Hepatocyte (in vitro differentiated cells): ENCODE data around the gene LOXHD1. TPM values are rescaled to one million over a fixed set of nuclear protein-coding genes. Genes with fewer than 3 reads are reported as not detected.

ENCODE experiments used
- DNase-seq: peaks from one replicate; pipeline ENCODE4 v3.0.0-alpha.2; 2016; ENCODE audit warnings: low spot score
- H2AFZ ChIP-seq: fragments of 200-600 bp; sonication (generic); 2 replicates; pipeline ENCODE4 v1.6.0; 2016; ENCODE audit warnings: antibody characterized with exemption, mild to moderate bottlenecking
- H3K27ac ChIP-seq: fragments of 200-600 bp; sonication (generic); 2 replicates; pipeline ENCODE4 v1.5.1; 2016; ENCODE audit warnings: mild to moderate bottlenecking
- H3K27me3 ChIP-seq: fragments of 200-600 bp; sonication (generic); 2 replicates; pipeline ENCODE4 v1.6.1; 2016
- H3K36me3 ChIP-seq: fragments of 200-600 bp; sonication (generic); replicated peaks from 2 replicates; pipeline ENCODE4 v1.5.1; 2016; ENCODE audit warnings: low read depth; ENCODE audit not compliant: insufficient read depth
- H3K4me1 ChIP-seq: fragments of 200-600 bp; sonication (generic); 2 replicates; pipeline ENCODE4 v1.5.1; 2016; ENCODE audit warnings: mild to moderate bottlenecking, moderate library complexity; ENCODE audit not compliant: insufficient read depth
- H3K4me2 ChIP-seq: fragments of 200-600 bp; sonication (generic); 2 replicates; pipeline ENCODE4 v1.6.0; 2016
- H3K4me3 ChIP-seq: fragments of 200-600 bp; sonication (generic); 2 replicates; pipeline ENCODE4 v1.5.1; 2016; ENCODE audit warnings: mild to moderate bottlenecking
- H3K79me2 ChIP-seq: fragments of 200-600 bp; sonication (generic); 2 replicates; pipeline ENCODE4 v1.6.0; 2017; ENCODE audit warnings: mild to moderate bottlenecking
- H3K9me2 ChIP-seq: fragments of 200-600 bp; sonication (generic); replicated peaks from 2 replicates; pipeline ENCODE4 v1.6.0; 2017; ENCODE audit warnings: mild to moderate bottlenecking; ENCODE audit not compliant: insufficient read depth
- H3K9me3 ChIP-seq: fragments of 200-600 bp; sonication (generic); 2 replicates; pipeline ENCODE4 v1.5.1; 2016; ENCODE audit warnings: low read depth, mild to moderate bottlenecking
- H4K20me1 ChIP-seq: fragments of 200-600 bp; sonication (generic); 2 replicates; pipeline ENCODE4 v1.6.0; 2016; ENCODE audit warnings: mild to moderate bottlenecking; ENCODE audit not compliant: insufficient read depth, poor library complexity, severe bottlenecking
- CTCF ChIP-seq: fragments of 200-600 bp; sonication (generic); IDR thresholded peaks from 2 replicates; pipeline ENCODE4 v1.5.1; 2016; ENCODE audit warnings: antibody characterized with exemption, mild to moderate bottlenecking; ENCODE audit not compliant: poor library complexity
- EZH2 ChIP-seq: fragments of 200-600 bp; sonication (generic); IDR thresholded peaks from 2 replicates; pipeline ENCODE4 v1.6.1; 2016; ENCODE audit warnings: antibody characterized with exemption, mild to moderate bottlenecking, borderline replicate concordance
- EZH2phosphoT487 ChIP-seq: fragments of 200-600 bp; sonication (generic); IDR thresholded peaks from one replicate; pipeline ENCODE4 v1.6.1; 2018; ENCODE audit warnings: antibody characterized with exemption, mild to moderate bottlenecking, low read depth, moderate library complexity; ENCODE audit not compliant: unreplicated experiment, severe bottlenecking
- WGBS: methylation state at CpG from one replicate; pipeline ENCODE4 v1.1.6; 2016; ENCODE audit warnings: low lambda C conversion rate; ENCODE audit errors: missing lambda C conversion rate; 5-methylcytosine and 5-hydroxymethylcytosine counted together
- polyA plus RNA-seq: library from polyadenylated mRNA; unstranded; fragments of >200 nt; fragmentation: Nextera tagmentation; extraction: Ambion mirVana; gene quantifications from 2 replicates; pipeline ENCODE4 v1.2.1, GENCODE V29; 2016
- total RNA-seq: library from RNA; depleted of rRNA; stranded (reverse); fragments of >200 nt; gene quantifications from 2 replicates; pipeline ENCODE4 v1.2.3, GENCODE V29; 2014

LOXHD1 gene
- total and polyA plus RNA-seq, 2 experiments from 2014 or later = not detected

GRCh38 chr18:46554406-46555080 is 102.5 kb downstream of the LOXHD1 start:
- Histone ChIP-seq H4K20me1 (no peaks in the 10 kb centered on the region), H3K27ac (no peak overlapping the region), H3K79me2 (no peaks in the 10 kb centered on the region), H3K4me3 (no peak overlapping the region), H3K9me3 (no peaks in the 10 kb centered on the region), H3K4me1 (no peaks in the 10 kb centered on the region), H2AFZ (no peak overlapping the region), H3K36me3 (no peaks in the 10 kb centered on the region), H3K4me2 (no peak overlapping the region), H3K9me2 (no peaks in the 10 kb centered on the region), H3K27me3 (no peaks in the 10 kb centered on the region)
- DNase-seq = no peak
- TF ChIP-seq EZH2 (no peak), EZH2phosphoT487 (no peak), CTCF (no peak)
- 85% methylated on average over 2 of the region's 2 CpGs for WGBS

DNA sequence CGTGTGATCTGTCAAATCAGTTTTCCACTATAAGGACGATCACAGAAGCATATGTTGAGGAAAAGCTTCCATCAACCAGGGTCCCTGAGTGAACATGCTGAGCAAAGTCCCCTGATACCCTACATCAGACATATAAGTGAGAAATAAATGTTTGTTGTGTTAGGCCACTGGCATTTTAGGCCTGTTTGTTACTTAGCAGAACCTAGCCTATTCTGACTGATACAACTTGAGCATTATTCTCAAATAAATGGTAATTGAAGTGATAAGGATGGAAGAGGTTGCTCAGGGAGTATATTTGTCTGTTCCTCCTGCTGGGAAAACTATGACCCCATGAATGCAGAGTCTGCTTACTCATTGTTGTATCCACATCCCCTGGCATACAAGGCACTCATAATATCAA is 106.4 kb downstream of the LOXHD1 start:
- Histone ChIP-seq H3K27ac (no peak overlapping the region), H2AFZ (no peak overlapping the region), H3K9me3 (no peaks in the 10 kb centered on the region), H3K4me1 (no peaks in the 10 kb centered on the region), H3K9me2 (no peaks in the 10 kb centered on the region), H4K20me1 (no peaks in the 10 kb centered on the region), H3K79me2 (no peaks in the 10 kb centered on the region), H3K36me3 (no peaks in the 10 kb centered on the region), H3K27me3 (no peaks in the 10 kb centered on the region), H3K4me2 (no peak overlapping the region), H3K4me3 (no peak overlapping the region)
- WGBS = 92% methylated on average over 2 of the region's 2 CpGs
- no peak for DNase-seq
- no peak for TF ChIP-seq EZH2phosphoT487
- no peak for TF ChIP-seq CTCF
- no peak for TF ChIP-seq EZH2

GRCh38 chr18:46547520-46547919 is 109.5 kb downstream of the LOXHD1 start:
- no peaks in the 10 kb centered on the region for H3K36me3 ChIP-seq
- no peak overlapping the region for H3K27ac ChIP-seq
- 32% methylated on average over 1 of the region's 1 CpG for WGBS

More at GRCh38 chr18:46547520-46547919, 109.5 kb downstream of the LOXHD1 start:
- H2AFZ ChIP-seq = no peak overlapping the region
- no peaks in the 10 kb centered on the region for H3K9me2 ChIP-seq
- H3K27me3 ChIP-seq = no peaks in the 10 kb centered on the region
- no peaks in the 10 kb centered on the region for H3K9me3 ChIP-seq
- TF ChIP-seq CTCF (no peak), EZH2phosphoT487 (no peak), EZH2 (no peak)
- DNase-seq = no peak
- no peaks in the 10 kb centered on the region for H3K4me1 ChIP-seq
- H4K20me1 ChIP-seq = no peaks in the 10 kb centered on the region
- no peaks in the 10 kb centered on the region for H3K79me2 ChIP-seq
- H3K4me2 ChIP-seq = no peak overlapping the region
- no peak overlapping the region for H3K4me3 ChIP-seq
